Karpas-422 (cell line): ENCODE results near the gene SMC4. TPM values are rescaled to one million over a fixed set of nuclear protein-coding genes. Genes with fewer than 3 reads are reported as not detected.
A peak's percentile ranks its signal among the peaks of the same experiment; 100 is the strongest.

ENCODE experiments used
- DNase-seq: peaks from one replicate; pipeline ENCODE4 v3.0.0-alpha.2; 2015
- H2AFZ ChIP-seq: fragments of 200-600 bp; sonication (generic); 2 replicates; pipeline ENCODE4 v1.6.1; 2014; ENCODE audit warnings: antibody characterized with exemption, low read length, mixed read lengths
- H3K27ac ChIP-seq: fragments of 200-600 bp; sonication (generic); 2 replicates; pipeline ENCODE4 v1.5.1; 2014; ENCODE audit warnings: mild to moderate bottlenecking, low read length, moderate library complexity
- H3K27me3 ChIP-seq: fragments of 200-600 bp; sonication (generic); 2 replicates; pipeline ENCODE4 v1.6.1; 2014; ENCODE audit warnings: low read length, mixed read lengths
- H3K36me3 ChIP-seq: fragments of 200-600 bp; sonication (generic); 2 replicates; pipeline ENCODE4 v1.6.1; 2014; ENCODE audit warnings: low read length, mixed read lengths; ENCODE audit not compliant: insufficient read depth
- H3K4me1 ChIP-seq: fragments of 200-600 bp; sonication (generic); 2 replicates; pipeline ENCODE4 v1.6.1; 2014; ENCODE audit warnings: mild to moderate bottlenecking, low read length, mixed read lengths
- H3K4me2 ChIP-seq: fragments of 200-600 bp; sonication (generic); 2 replicates; pipeline ENCODE4 v1.6.1; 2014; ENCODE audit warnings: low read length, low read depth, mild to moderate bottlenecking; ENCODE audit not compliant: poor library complexity, severe bottlenecking
- H3K4me3 ChIP-seq: fragments of 200-600 bp; sonication (generic); 2 replicates; pipeline ENCODE4 v1.5.1; 2014; ENCODE audit warnings: mild to moderate bottlenecking, antibody characterized with exemption, low read length, mixed read lengths
- H3K79me2 ChIP-seq: fragments of 200-600 bp; sonication (generic); 2 replicates; pipeline ENCODE4 v1.6.1; 2014; ENCODE audit warnings: mild to moderate bottlenecking, low read length, mixed read lengths
- H3K9ac ChIP-seq: fragments of 200-600 bp; sonication (generic); 2 replicates; pipeline ENCODE4 v1.6.0; 2014; ENCODE audit warnings: low read length
- H3K9me2 ChIP-seq: fragments of 200-600 bp; sonication (generic), shearing (Covaris generic); replicated peaks from 2 replicates; pipeline ENCODE4 v1.6.0; 2014; ENCODE audit warnings: mild to moderate bottlenecking, low read length, moderate library complexity; ENCODE audit not compliant: insufficient read depth
- H3K9me3 ChIP-seq: fragments of 300-700, 200-600 bp; sonication (generic); 2 replicates; pipeline ENCODE4 v1.6.1; 2014; ENCODE audit warnings: low read length, mixed read lengths
- H4K20me1 ChIP-seq: fragments of 200-600 bp; sonication (generic); 2 replicates; pipeline ENCODE4 v1.6.1; 2014; ENCODE audit warnings: mild to moderate bottlenecking, antibody characterized with exemption, low read length, low read depth; ENCODE audit not compliant: insufficient read depth
- total RNA-seq: library from RNA; depleted of rRNA; stranded (reverse); fragments of >200 nt; shearing (Covaris generic); gene quantifications from 2 replicates; pipeline ENCODE4 v1.2.3, GENCODE V29; 2014; ENCODE audit warnings: low replicate concordance

Gene SMC4
- total RNA-seq, 1 experiment from 2014 or later = 173 TPM

DNA sequence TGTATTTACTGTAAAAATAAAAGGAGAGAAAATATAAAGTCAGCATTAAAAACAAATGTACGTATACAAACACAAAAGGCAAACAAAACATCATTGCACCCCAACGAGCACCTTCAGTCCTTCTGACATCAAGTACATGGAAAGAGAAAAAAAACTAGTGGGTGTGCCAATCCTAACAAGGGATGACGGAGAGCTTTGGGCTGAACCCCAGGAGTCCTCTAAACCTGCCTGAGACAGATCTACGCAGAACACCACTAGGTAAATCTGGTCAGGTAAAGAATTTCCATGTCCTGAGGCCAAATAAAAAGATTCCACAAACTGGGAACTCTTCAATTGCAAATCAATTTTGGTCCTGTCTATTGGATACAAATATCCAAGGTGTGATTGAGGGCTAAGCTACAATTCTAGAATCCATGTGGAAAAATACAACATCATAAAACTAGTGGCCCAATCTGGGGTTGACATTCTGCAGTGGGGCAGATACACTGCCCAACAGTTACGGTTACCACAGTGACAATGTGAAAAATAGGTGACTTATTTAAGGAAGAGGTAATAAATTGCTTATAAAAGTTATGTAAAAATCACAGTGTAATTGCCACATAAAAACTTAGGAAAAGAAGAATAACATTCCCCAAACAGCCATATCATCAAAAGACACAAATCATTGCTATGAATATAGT, 14.7 kb upstream of the SMC4 start:
- no peak for DNase-seq
- no peak overlapping the region for H3K4me2 ChIP-seq
- H3K79me2 ChIP-seq = peaks cover 78% of the 10 kb centered on the region
- no peak overlapping the region for H3K9ac ChIP-seq
- no peaks in the 10 kb centered on the region for H3K9me3 ChIP-seq
- peaks cover 12% of the 10 kb centered on the region for H3K4me1 ChIP-seq
- H3K4me3 ChIP-seq = no peak overlapping the region
- no peaks in the 10 kb centered on the region for H3K9me2 ChIP-seq
- no peaks in the 10 kb centered on the region for H3K27me3 ChIP-seq
- no peaks in the 10 kb centered on the region for H3K36me3 ChIP-seq
- no peak overlapping the region for H2AFZ ChIP-seq
- no peak overlapping the region for H3K27ac ChIP-seq
- no peaks in the 10 kb centered on the region for H4K20me1 ChIP-seq

DNA sequence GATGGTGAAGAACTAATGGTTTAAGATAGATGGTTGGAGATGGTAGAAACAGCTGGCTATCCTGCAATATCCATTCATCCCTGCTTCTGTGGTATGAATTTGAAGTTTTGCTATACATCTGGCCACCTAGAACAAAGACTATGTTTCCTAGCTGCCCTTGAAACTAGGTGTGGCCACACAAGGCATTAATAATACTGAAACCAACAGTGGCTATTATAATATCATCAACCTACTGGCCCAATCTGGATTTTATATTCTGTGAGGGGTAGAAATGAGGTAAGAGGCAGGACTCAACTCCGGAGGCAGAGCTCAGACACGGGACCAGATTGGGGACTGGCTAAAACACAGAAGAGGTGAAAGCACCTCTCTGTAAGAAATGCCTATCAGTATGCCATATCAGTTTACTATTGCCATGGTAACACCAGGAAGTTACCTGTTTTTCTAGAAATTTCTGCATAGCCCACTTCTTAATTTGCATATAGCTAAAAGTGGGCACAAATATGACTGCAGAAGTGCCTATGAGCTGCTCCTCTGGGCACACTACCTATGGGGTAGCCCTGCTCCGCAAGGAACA, 8.8 kb upstream of the SMC4 start:
- Histone ChIP-seq H3K9me3 (no peaks in the 10 kb centered on the region), H2AFZ (no peak overlapping the region), H3K9me2 (no peaks in the 10 kb centered on the region), H3K4me2 (no peak overlapping the region), H3K36me3 (0 out of 2 replicates have a peak, but pooled peaks cover 6% of the 10 kb centered on the region), H3K9ac (no peak overlapping the region), H3K4me1 (peaks cover 24% of the 10 kb centered on the region), H3K27me3 (no peaks in the 10 kb centered on the region), H3K79me2 (peaks cover 83% of the 10 kb centered on the region), H3K4me3 (no peak overlapping the region), H3K27ac (no peak overlapping the region), H4K20me1 (no peaks in the 10 kb centered on the region)
- no peak for DNase-seq

DNA sequence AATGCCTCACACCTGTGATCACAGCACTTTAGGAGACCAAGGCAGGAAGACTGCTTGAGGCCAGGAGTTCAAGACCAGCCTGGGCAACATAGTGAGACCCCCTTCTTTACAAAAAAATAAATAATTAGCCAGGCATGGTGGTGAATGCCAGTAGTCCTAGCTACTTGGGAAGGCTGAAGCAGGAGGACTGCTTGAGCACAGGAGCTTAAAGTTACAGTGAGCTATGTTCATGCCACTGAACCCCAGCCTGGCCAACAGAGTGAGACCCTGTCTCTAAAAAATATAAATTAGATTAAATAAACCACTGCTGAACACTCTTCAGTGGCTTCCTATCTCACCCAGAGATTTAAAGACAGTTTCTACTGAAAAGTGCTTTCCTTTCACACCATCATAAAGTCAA, 6.7 kb upstream of the SMC4 start:
- DNase-seq = no peak
- Histone ChIP-seq H3K9ac (no peak overlapping the region), H3K79me2 (peaks cover 82% of the 10 kb centered on the region), H2AFZ (no peak overlapping the region), H3K4me3 (no peak overlapping the region), H3K9me3 (no peaks in the 10 kb centered on the region), H3K27me3 (no peaks in the 10 kb centered on the region), H4K20me1 (no peaks in the 10 kb centered on the region), H3K36me3 (0 out of 2 replicates have a peak, but pooled peaks cover 6% of the 10 kb centered on the region), H3K27ac (no peak overlapping the region), H3K4me1 (peaks cover 34% of the 10 kb centered on the region), H3K4me2 (no peak overlapping the region), H3K9me2 (no peaks in the 10 kb centered on the region)

DNA sequence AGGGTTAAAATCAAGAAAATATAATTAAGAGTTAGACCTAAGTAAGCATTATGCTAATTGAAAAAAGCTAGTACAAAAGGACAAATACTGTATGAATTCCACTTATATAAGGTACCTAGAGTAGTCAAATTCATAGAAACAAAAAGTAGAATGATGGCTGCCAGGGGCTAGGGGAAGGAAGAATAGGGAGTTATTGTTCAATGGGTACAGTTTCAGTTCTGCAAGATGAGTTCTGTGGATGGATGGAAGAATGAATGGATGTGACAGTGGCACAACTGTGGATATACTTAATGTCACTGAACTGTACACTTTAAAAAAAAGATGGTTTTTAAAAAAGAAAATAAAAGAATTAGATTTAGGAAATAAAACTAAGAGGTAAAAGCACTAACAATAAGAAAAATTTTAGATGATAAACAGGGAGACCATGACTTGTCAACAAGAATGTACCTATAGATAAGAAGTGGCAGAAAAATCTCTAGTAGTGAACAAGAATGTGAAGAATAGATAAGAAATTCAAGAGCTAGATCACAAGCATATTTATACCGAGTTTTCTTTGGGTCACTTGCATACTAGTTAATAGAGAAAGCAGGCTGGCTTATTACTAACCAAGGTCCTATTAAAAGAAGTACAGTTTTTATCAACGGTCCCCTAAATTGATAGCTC, 6.0 kb upstream of the SMC4 start:
- Histone ChIP-seq H3K36me3 (0 out of 2 replicates have a peak, but pooled peaks cover 6% of the 10 kb centered on the region), H3K4me1 (peaks cover 39% of the 10 kb centered on the region), H3K9me2 (no peaks in the 10 kb centered on the region), H2AFZ (no peak overlapping the region), H3K4me2 (no peak overlapping the region), H3K27ac (no peak overlapping the region), H3K9me3 (no peaks in the 10 kb centered on the region), H3K9ac (no peak overlapping the region), H4K20me1 (no peaks in the 10 kb centered on the region), H3K79me2 (peaks cover 84% of the 10 kb centered on the region), H3K4me3 (no peak overlapping the region), H3K27me3 (no peaks in the 10 kb centered on the region)
- DNase-seq = no peak

DNA sequence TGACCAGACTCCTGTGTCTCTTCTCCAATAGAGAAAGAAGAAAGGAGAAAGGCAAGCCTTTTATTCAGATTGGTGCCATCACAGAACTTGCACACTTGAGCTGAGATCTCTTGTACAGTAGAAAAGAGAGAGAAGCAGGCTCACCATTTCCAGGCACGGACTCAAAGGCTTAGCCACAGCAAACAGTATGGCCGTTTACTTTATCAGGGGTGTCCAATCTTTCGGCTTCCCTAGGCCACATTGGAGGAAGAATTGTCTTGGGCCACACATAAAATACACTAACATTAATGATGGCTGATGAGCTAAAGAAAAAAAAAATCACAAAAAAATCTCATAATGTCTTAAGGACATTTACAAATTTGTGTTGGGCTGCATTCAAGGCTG, 5.4 kb upstream of the SMC4 start:
- H2AFZ ChIP-seq = no peak overlapping the region
- H3K9ac ChIP-seq = no peak overlapping the region
- H3K79me2 ChIP-seq = peaks cover 89% of the 10 kb centered on the region
- no peak overlapping the region for H3K4me2 ChIP-seq
- H3K4me3 ChIP-seq = no peak overlapping the region
- no peak overlapping the region for H3K27ac ChIP-seq
- H3K27me3 ChIP-seq = no peaks in the 10 kb centered on the region
- no peaks in the 10 kb centered on the region for H3K9me2 ChIP-seq
- 0 out of 2 replicates have a peak, but pooled peaks cover 6% of the 10 kb centered on the region for H3K36me3 ChIP-seq
- peaks cover 39% of the 10 kb centered on the region for H3K4me1 ChIP-seq
- H4K20me1 ChIP-seq = no peaks in the 10 kb centered on the region
- H3K9me3 ChIP-seq = no peaks in the 10 kb centered on the region
- DNase-seq = no peak

DNA sequence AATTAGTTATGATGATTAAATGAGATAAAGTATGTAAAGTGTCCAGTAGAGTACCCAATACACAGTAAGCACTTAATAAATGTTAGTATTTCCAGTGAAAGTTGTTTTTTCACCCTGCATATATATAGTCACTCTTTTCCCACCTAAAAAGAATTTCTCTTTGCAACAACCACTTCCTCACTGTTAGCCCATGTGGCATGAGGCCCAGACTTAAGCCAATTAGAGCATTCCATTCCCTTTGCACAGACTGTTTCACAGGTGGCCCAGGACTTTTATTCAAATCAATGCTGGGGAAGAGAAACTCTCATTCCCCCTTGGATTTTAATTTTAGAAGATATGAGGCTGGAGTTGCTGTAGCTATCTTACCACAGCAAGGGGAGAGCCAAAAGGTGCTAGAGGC, 4.2 kb upstream of the SMC4 start:
- peaks cover 5% of the 10 kb centered on the region; the same call in 1 of the 2 replicates for H4K20me1 ChIP-seq
- no peak overlapping the region for H2AFZ ChIP-seq
- peaks cover 93% of the 10 kb centered on the region for H3K79me2 ChIP-seq
- H3K9me2 ChIP-seq = no peaks in the 10 kb centered on the region
- H3K9ac ChIP-seq = no peak overlapping the region
- DNase-seq = no peak
- H3K9me3 ChIP-seq = no peaks in the 10 kb centered on the region
- H3K27me3 ChIP-seq = no peaks in the 10 kb centered on the region
- H3K4me3 ChIP-seq = no peak overlapping the region
- H3K27ac ChIP-seq = no peak overlapping the region
- H3K4me1 ChIP-seq = peaks cover 39% of the 10 kb centered on the region
- H3K4me2 ChIP-seq = peak overlapping the region; percentile 6
- 0 out of 2 replicates have a peak, but pooled peaks cover 8% of the 10 kb centered on the region for H3K36me3 ChIP-seq

DNA sequence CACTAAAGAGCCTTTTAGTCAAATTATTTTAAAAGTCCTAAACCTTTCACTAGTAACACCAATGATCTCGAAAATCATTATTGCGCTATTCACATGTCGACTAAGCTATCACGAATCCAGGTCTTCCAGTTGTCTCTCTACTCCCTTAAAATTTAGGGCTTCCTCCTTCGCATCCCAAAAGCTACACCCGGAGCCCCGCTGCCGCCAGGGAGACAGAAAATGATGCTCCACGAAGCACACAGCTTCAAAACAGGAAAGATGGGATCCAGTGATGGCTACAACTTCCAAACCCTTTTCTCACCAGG, 678 bp upstream of the SMC4 start:
- H4K20me1 ChIP-seq = peaks cover 36% of the 10 kb centered on the region
- no peaks in the 10 kb centered on the region for H3K9me2 ChIP-seq
- peaks cover 95% of the 10 kb centered on the region for H3K79me2 ChIP-seq
- H3K27ac ChIP-seq = peak overlapping the region; percentile 92; the same call in 1 of the 2 replicates
- H3K9ac ChIP-seq = peak overlapping the region; percentile 99
- H3K27me3 ChIP-seq = no peaks in the 10 kb centered on the region
- H3K36me3 ChIP-seq = peaks cover 27% of the 10 kb centered on the region
- no peaks in the 10 kb centered on the region for H3K9me3 ChIP-seq
- no peak for DNase-seq
- H2AFZ ChIP-seq = peak overlapping the region; percentile 72
- H3K4me1 ChIP-seq = peaks cover 54% of the 10 kb centered on the region
- peak overlapping the region; percentile 97 for H3K4me3 ChIP-seq
- H3K4me2 ChIP-seq = peak overlapping the region; percentile 71

DNA sequence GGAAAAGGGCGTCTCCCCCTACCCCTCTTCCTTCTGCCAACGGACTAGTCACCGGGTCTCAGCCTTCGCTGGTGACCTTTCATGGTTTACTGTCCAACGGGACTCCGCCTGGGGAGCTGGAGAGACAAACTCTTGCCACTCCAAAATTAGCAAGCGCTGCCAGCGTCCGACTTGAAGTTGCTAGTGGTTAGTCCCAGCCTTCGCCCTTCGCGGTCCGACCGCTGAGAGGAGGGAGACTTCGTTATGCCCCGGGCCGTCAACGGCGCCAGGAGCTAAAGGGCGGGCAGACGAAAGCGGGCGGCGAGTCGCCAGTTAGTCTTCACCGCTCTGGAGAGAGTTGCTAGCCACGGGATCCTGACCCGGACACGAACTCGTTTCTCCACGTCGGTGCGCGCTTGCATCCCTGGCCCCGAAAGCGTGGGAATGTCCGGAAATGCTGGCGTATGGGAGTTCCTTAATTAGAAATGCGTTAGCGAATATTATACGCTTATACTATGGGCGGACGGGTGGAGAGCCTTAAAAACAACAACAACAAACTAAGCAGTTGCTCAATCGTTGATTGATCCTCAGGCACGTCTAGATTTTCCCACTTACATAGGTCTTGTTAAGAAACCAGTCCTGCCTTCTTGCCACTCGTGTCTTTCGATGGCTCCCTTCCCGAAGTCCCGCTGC, 716 bp downstream of the SMC4 start:
- Histone ChIP-seq H3K9ac (peak overlapping the region; percentile 99), H3K36me3 (peaks cover 41% of the 10 kb centered on the region), H3K27me3 (no peaks in the 10 kb centered on the region), H3K4me3 (peak overlapping the region; percentile 97), H2AFZ (no peak overlapping the region), H3K9me2 (no peaks in the 10 kb centered on the region), H4K20me1 (peaks cover 36% of the 10 kb centered on the region), H3K4me1 (peaks cover 60% of the 10 kb centered on the region), H3K79me2 (peaks cover 95% of the 10 kb centered on the region), H3K9me3 (no peaks in the 10 kb centered on the region), H3K4me2 (peak overlapping the region; percentile 71), H3K27ac (peak overlapping the region; percentile 92)
- peak; percentile 70 for DNase-seq
